HG02970 (cell line): ENCODE data around the gene ARG2.
A peak's percentile ranks its signal among the peaks of the same experiment; 100 is the strongest.

Experiments used
- ATAC-seq: cut with Tn5 transposase; IDR thresholded peaks from one replicate; pipeline ENCODE4 v1.9.1; 2021; ENCODE audit warnings: mild to moderate bottlenecking, moderate library complexity, moderate number of reproducible peaks; ENCODE audit not compliant: unreplicated experiment, low FRiP score

The ARG2 gene

GRCh38 chr14:67630938-67631337 is 11.2 kb downstream of the ARG2 start:
- no peak for ATAC-seq

- ATAC-seq, result no peak
Measured at GRCh38 chr14:67633451-67634147, 13.9 kb downstream of the ARG2 start.

- ATAC-seq, result no peak
Measured at GRCh38 chr14:67636361-67636919, 16.7 kb downstream of the ARG2 start.

GRCh38 chr14:67638642-67639041 is 18.9 kb downstream of the ARG2 start:
- ATAC-seq, result no peak

GRCh38 chr14:67641480-67641879 is 21.8 kb downstream of the ARG2 start:
- no peak for ATAC-seq

- no peak for ATAC-seq
Measured at GRCh38 chr14:67641902-67642749, 22.4 kb downstream of the ARG2 start.

GRCh38 chr14:67643713-67644112 is 24.0 kb downstream of the ARG2 start:
- no peak for ATAC-seq

GRCh38 chr14:67644428-67644827 is 24.7 kb downstream of the ARG2 start:
- ATAC-seq, result no peak

- no peak for ATAC-seq
Measured at GRCh38 chr14:67645414-67645813, 25.7 kb downstream of the ARG2 start.

- ATAC-seq, result no peak
Measured at GRCh38 chr14:67646131-67646530, 26.4 kb downstream of the ARG2 start.

GRCh38 chr14:67650151-67650550 is 30.4 kb downstream of the ARG2 start:
- no peak for ATAC-seq

- ATAC-seq, result no peak
Measured at GRCh38 chr14:67650694-67651093, 31.0 kb downstream of the ARG2 start.

- ATAC-seq, result no peak
Measured at GRCh38 chr14:67652189-67652588, 32.5 kb downstream of the ARG2 start.

- ATAC-seq, result no peak
Measured at GRCh38 chr14:67653651-67654280, 34.0 kb downstream of the ARG2 start.

GRCh38 chr14:67663633-67664032 is 43.9 kb downstream of the ARG2 start:
- ATAC-seq, result no peak

GRCh38 chr14:67665868-67666267 is 46.1 kb downstream of the ARG2 start:
- ATAC-seq, result no peak

GRCh38 chr14:67666750-67667449 is 47.2 kb downstream of the ARG2 start:
- ATAC-seq, result no peak

GRCh38 chr14:67668559-67668958 is 48.8 kb downstream of the ARG2 start:
- ATAC-seq, result no peak

- no peak for ATAC-seq
Measured at GRCh38 chr14:67673451-67673850, 53.7 kb downstream of the ARG2 start.

GRCh38 chr14:67674139-67674479 is 54.4 kb downstream of the ARG2 start:
- ATAC-seq, result peak; percentile 38
